Measurements from ENCODE around the gene LAMA2. TPM values are rescaled to one million over a fixed set of nuclear protein-coding genes. Genes with fewer than 3 reads are reported as not detected.

LAMA2 gene
- total RNA-seq, 4 donors from 2014 or later, result 203 to 339 (median 275) TPM

GRCh38 chr6:129262661-129263060 lies 379.7 kb downstream of the LAMA2 start:
- no peak for DNase-seq (ENCODE audit: low spot score in 2 of 2)
- Histone ChIP-seq H3K27ac (peak overlapping the region in 3 of 4 donors; percentile 1 to 57 (median 3)), H3K27me3 (no peaks in the 10 kb centered on the region), H3K36me3 (peaks cover 0 to 6% (median 2%) of the 10 kb centered on the region in 3 donors), H3K4me1 (peaks cover 0 to 22% (median 6%) of the 10 kb centered on the region in 4 donors), H3K4me3 (no peak overlapping the region), H3K9me3 (no peaks in the 10 kb centered on the region)
- WGBS, 2 donors, result 0 to 21% methylated on average over 1 of the region's 1 CpG
- no peak for TF ChIP-seq POLR2A (IDR thresholded peaks at IDR 0.05)
- no peak for TF ChIP-seq CTCF (IDR thresholded peaks at IDR 0.05)
- TF ChIP-seq EP300 (IDR thresholded peaks at IDR 0.05), result no peak

GRCh38 chr6:129263176-129263575 lies 380.2 kb downstream of the LAMA2 start:
- Histone ChIP-seq H3K27ac (peak overlapping the region in 3 of 4 donors; percentile 1 to 57 (median 3)), H3K27me3 (no peaks in the 10 kb centered on the region), H3K4me1 (peaks cover 0 to 23% (median 6%) of the 10 kb centered on the region in 4 donors), H3K9me3 (no peaks in the 10 kb centered on the region), H3K36me3 (peaks cover 0 to 6% (median 0%) of the 10 kb centered on the region in 3 donors), H3K4me3 (no peak overlapping the region)
- 54 to 59% methylated on average over 8 of the region's 8 CpGs for WGBS, 2 donors
- TF ChIP-seq CTCF (IDR thresholded peaks at IDR 0.05) (no peak), POLR2A (IDR thresholded peaks at IDR 0.05) (no peak), EP300 (IDR thresholded peaks at IDR 0.05) (no peak)
- no peak for DNase-seq (ENCODE audit: low spot score in 2 of 2)

GRCh38 chr6:129264480-129265045 lies 381.6 kb downstream of the LAMA2 start:
- Histone ChIP-seq H3K36me3 (peaks cover 0 to 6% (median 0%) of the 10 kb centered on the region in 3 donors), H3K27ac (peak overlapping the region in 2 of 4 donors; percentile 18 to 46), H3K4me3 (no peak overlapping the region), H3K4me1 (peaks cover 0 to 28% (median 6%) of the 10 kb centered on the region in 4 donors), H3K27me3 (no peaks in the 10 kb centered on the region), H3K9me3 (no peaks in the 10 kb centered on the region)
- DNase-seq (ENCODE audit: low spot score in 2 of 2), result no peak
- 54 to 57% methylated on average over 3 of the region's 3 CpGs for WGBS, 2 donors
- TF ChIP-seq POLR2A (IDR thresholded peaks at IDR 0.05) (no peak), CTCF (IDR thresholded peaks at IDR 0.05) (no peak), EP300 (IDR thresholded peaks at IDR 0.05) (no peak)

GRCh38 chr6:129267028-129267427 lies 384.1 kb downstream of the LAMA2 start:
- Histone ChIP-seq H3K4me1 (peaks cover 0 to 22% (median 0%) of the 10 kb centered on the region in 4 donors), H3K36me3 (peaks cover 0 to 12% (median 0%) of the 10 kb centered on the region in 3 donors), H3K27me3 (no peaks in the 10 kb centered on the region), H3K9me3 (no peaks in the 10 kb centered on the region), H3K4me3 (no peak overlapping the region), H3K27ac (peak overlapping the region in 1 of 4 donors; percentile 33)
- WGBS, 2 donors, result 75 to 76% methylated on average over 5 of the region's 5 CpGs
- DNase-seq (ENCODE audit: low spot score in 2 of 2), result no peak
- TF ChIP-seq EP300 (IDR thresholded peaks at IDR 0.05), result no peak
- no peak for TF ChIP-seq CTCF (IDR thresholded peaks at IDR 0.05)
- no peak for TF ChIP-seq POLR2A (IDR thresholded peaks at IDR 0.05)

DNA sequence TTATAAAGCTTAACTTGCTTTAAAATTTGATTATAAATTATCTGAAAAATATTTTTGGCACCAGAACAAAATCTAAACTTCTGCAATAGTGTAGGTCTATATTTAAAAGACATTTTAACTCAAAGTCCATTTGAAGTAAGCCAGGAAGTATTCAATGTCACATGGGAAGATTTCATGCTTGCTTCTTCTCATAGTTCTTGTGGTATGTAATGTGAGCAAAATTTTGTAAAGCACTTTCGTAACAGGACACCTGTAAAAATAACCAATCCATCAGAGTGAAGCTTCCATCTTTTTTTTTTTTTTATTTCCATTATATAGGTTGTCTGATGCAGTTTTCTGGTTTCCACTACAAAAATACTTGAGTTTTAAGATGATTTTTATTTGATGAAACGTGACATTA lies 386.1 kb downstream of the LAMA2 start:
- Histone ChIP-seq H3K9me3 (no peaks in the 10 kb centered on the region), H3K4me1 (peaks cover 0 to 16% (median 0%) of the 10 kb centered on the region in 4 donors), H3K27me3 (no peaks in the 10 kb centered on the region), H3K4me3 (no peak overlapping the region), H3K36me3 (peaks cover 0 to 25% (median 0%) of the 10 kb centered on the region in 3 donors), H3K27ac (peak overlapping the region in 1 of 4 donors; percentile 57)
- TF ChIP-seq EP300 (IDR thresholded peaks at IDR 0.05) (no peak), POLR2A (IDR thresholded peaks at IDR 0.05) (no peak), CTCF (IDR thresholded peaks at IDR 0.05) (no peak)
- WGBS, 2 donors, result 95 to 98% methylated on average over 2 of the region's 2 CpGs
- no peak for DNase-seq (ENCODE audit: low spot score in 2 of 2)
